H1 (cell line): Measurements from ENCODE around the gene CDC40. TPM values are rescaled to one million over a fixed set of nuclear protein-coding genes. Genes with fewer than 3 reads are reported as not detected.

Experiments used
- BRCA1 ChIP-seq: IDR thresholded peaks from 2 replicates; pipeline ENCODE4 v1.6.1; 2012; ENCODE audit warnings: low read depth, low read length, improper control_type of control experiment
- CBX5 ChIP-seq: fragments of 300-800, 300-1000 bp; sonication (generic); IDR thresholded peaks from 2 replicates; pipeline ENCODE4 v1.7.1; 2016; ENCODE audit warnings: antibody characterized with exemption, low read length, low read depth
- CEBPB ChIP-seq: IDR thresholded peaks from 2 replicates; pipeline ENCODE4 v1.6.1; 2012; ENCODE audit warnings: low read depth, low read length
- CHD1 ChIP-seq: IDR thresholded peaks from 2 replicates; pipeline ENCODE4 v1.6.1; 2012; ENCODE audit warnings: low read depth, low read length, improper control_type of control experiment
- CHD2 ChIP-seq: IDR thresholded peaks from 2 replicates; pipeline ENCODE4 v1.6.1; 2012; ENCODE audit warnings: low read length, improper control_type of control experiment
- CTCF ChIP-seq, 3 experiments: IDR thresholded peaks; 1 replicate in 2 of 3; 2 replicates in 1 of 3; pipeline versions ENCODE4 v1.5.1 to v1.6.1; 2011; ENCODE audit warnings: low read length in 3 of 3, mild to moderate bottlenecking in 3 of 3, inconsistent platforms in 2 of 3, low read depth in 1 of 3, moderate library complexity in 1 of 3; ENCODE audit not compliant: insufficient read depth in 1 of 3; ENCODE audit errors: control extremely low read depth in 1 of 3
- E2F6 ChIP-seq: IDR thresholded peaks from 2 replicates; pipeline ENCODE4 v1.6.1; 2012; ENCODE audit warnings: inconsistent platforms
- EP300 ChIP-seq, 2 experiments: IDR thresholded peaks; 1 replicate in 1 of 2; 2 replicates in 1 of 2; pipeline ENCODE4 v1.6.1; 2011 to 2012; ENCODE audit warnings: low read depth in 2 of 2, low read length in 2 of 2, mild to moderate bottlenecking in 2 of 2, borderline replicate concordance in 1 of 2, inconsistent platforms in 1 of 2, moderate library complexity in 1 of 2
- EZH2 ChIP-seq: fragments of 200-600 bp; sonication (generic); IDR thresholded peaks from 2 replicates; pipeline ENCODE4 v1.7.1; 2012; ENCODE audit warnings: low read depth, mild to moderate bottlenecking, moderate library complexity, low read length, inconsistent platforms; ENCODE audit not compliant: severe bottlenecking
- FOSL1 ChIP-seq: IDR thresholded peaks from 2 replicates; pipeline ENCODE4 v1.6.1; 2011; ENCODE audit warnings: mild to moderate bottlenecking, low read depth, low read length, moderate library complexity; ENCODE audit not compliant: insufficient read depth
- GABPA ChIP-seq: IDR thresholded peaks from 2 replicates; pipeline ENCODE4 v1.6.1; 2011; ENCODE audit warnings: mild to moderate bottlenecking, low read length, moderate library complexity, borderline replicate concordance; ENCODE audit not compliant: insufficient read depth
- MAFK ChIP-seq: IDR thresholded peaks from 2 replicates; pipeline ENCODE4 v1.6.1; 2012; ENCODE audit warnings: low read depth, mild to moderate bottlenecking, improper control_type of control experiment, low read length
- NANOG ChIP-seq: IDR thresholded peaks from 2 replicates; pipeline ENCODE4 v1.6.1; 2011; ENCODE audit warnings: low read length, low read depth, mild to moderate bottlenecking, inconsistent platforms; ENCODE audit not compliant: insufficient read depth, poor library complexity, severe bottlenecking
- RAD21 ChIP-seq, 2 experiments: IDR thresholded peaks in 1 of 2; conservative IDR thresholded peaks in 1 of 2; 2 replicates each; pipeline ENCODE4 v1.6.1; 2011; ENCODE audit warnings: low read depth in 2 of 2, low read length in 2 of 2, improper control_type of control experiment in 1 of 2, inconsistent platforms in 1 of 2, mild to moderate bottlenecking in 1 of 2, moderate library complexity in 1 of 2
- SIRT6 ChIP-seq: IDR thresholded peaks from one replicate; pipeline ENCODE4 v1.7.1; 2012; ENCODE audit warnings: low read length, inconsistent platforms
- SIX5 ChIP-seq: IDR thresholded peaks from 2 replicates; pipeline ENCODE4 v1.6.1; 2011; ENCODE audit warnings: mild to moderate bottlenecking, low read depth, low read length
- SP1 ChIP-seq: IDR thresholded peaks from 2 replicates; pipeline ENCODE4 v1.6.1; 2011; ENCODE audit warnings: low read depth, low read length
- SP2 ChIP-seq: IDR thresholded peaks from 2 replicates; pipeline ENCODE4 v1.6.1; 2012; ENCODE audit warnings: mild to moderate bottlenecking, low read length, inconsistent platforms
- SRF ChIP-seq: IDR thresholded peaks from 2 replicates; pipeline ENCODE4 v1.6.1; 2011; ENCODE audit warnings: mild to moderate bottlenecking, low read depth, low read length, moderate library complexity
- SUZ12 ChIP-seq: fragments of 200-600 bp; sonication (generic); IDR thresholded peaks from 2 replicates; pipeline ENCODE4 v1.6.1; 2012; ENCODE audit warnings: mild to moderate bottlenecking, inconsistent platforms, low read length, moderate library complexity, mixed read lengths
- TBP ChIP-seq: IDR thresholded peaks from 2 replicates; pipeline ENCODE4 v1.6.1; 2011; ENCODE audit warnings: low read depth, low read length, improper control_type of control experiment
- polyA plus RNA-seq, 7 experiments: library from polyadenylated mRNA; depleted of rRNA in 3 of 7; stranded (reverse) in 5 of 7; unstranded in 2 of 7; fragments of >200 nt in 5 of 7; fragments of 200-250 nt in 2 of 7; gene quantifications; 1 replicate in 5 of 7; 2 replicates in 1 of 7; 4 replicates in 1 of 7; pipeline versions ENCODE4 v1.2.1 to v1.2.3, GENCODE V29; 2011 to 2013; ENCODE audit warnings: missing spikeins in 2 of 7, mixed read lengths in 2 of 7
- total RNA-seq: library from RNA; stranded (reverse); fragmentation: NEBNext Ultra II Directional; extraction: Animal tissue kit (Norgen Biotek cat#: 25700); gene quantifications from 2 replicates; pipeline ENCODE4 v1.2.1, GENCODE V29; 2021

The CDC40 gene
- total and polyA plus RNA-seq, 2 of the 8 experiments (the other 6 are each of a cell fraction or from before 2014, with no cell fraction given): 7.3 to 27.2 TPM

GRCh38 chr6:110179406-110180227 lies 610 bp upstream of the CDC40 start, which contains the start of gene WASF1 (continued):
- no peak for TF ChIP-seq RAD21 (IDR thresholded peaks at IDR 0.05 in 1 of 2, conservative IDR thresholded peaks at IDR 0.05 in 1 of 2; ENCODE audit: low read depth in 2 of 2, low read length in 2 of 2)
- TF ChIP-seq EP300 (IDR thresholded peaks at IDR 0.05; ENCODE audit: borderline replicate concordance in 1 of 2, low read depth in 2 of 2, low read length in 2 of 2): peak in 1 of 2 experiments; percentile 94; a peak in 2 of 3 replicates
- 0 out of 2 replicates have a peak, but pooled peaks have one; percentile 22 for TF ChIP-seq GABPA
- no peak for TF ChIP-seq MAFK
- no peak for TF ChIP-seq SRF
- peak; percentile 81; the same call in 1 of the 2 replicates for TF ChIP-seq CHD1
- no peak for TF ChIP-seq E2F6
- peak; percentile 87 for TF ChIP-seq SIX5
- peak; percentile 88 for TF ChIP-seq SP1
- no peak for TF ChIP-seq SUZ12
- TF ChIP-seq CBX5: no peak
- no peak for TF ChIP-seq EZH2
- no peak for TF ChIP-seq TBP
- TF ChIP-seq NANOG: peak; percentile 12
- no peak for TF ChIP-seq CTCF (IDR thresholded peaks at IDR 0.05; ENCODE audit: control extremely low read depth in 1 of 3, insufficient read depth in 1 of 3, low read depth in 1 of 3, low read length in 3 of 3)
- TF ChIP-seq CHD2: peak; percentile 72; the same call in 1 of the 2 replicates
- TF ChIP-seq SIRT6: no peak
- peak; percentile 98 for TF ChIP-seq CEBPB
- TF ChIP-seq SP2: no peak
- no peak for TF ChIP-seq FOSL1
- TF ChIP-seq BRCA1: no peak; the same call in 1 of the 2 replicates
